GM03348 (cell line): Measurements from ENCODE around the gene TUBB.
"Not testable (repeated sequence)": the region's sequence is repeated elsewhere in the genome, so short reads cannot be mapped to it uniquely, and the experiment has no call there.

Experiments
- DNase-seq: peaks from one replicate; pipeline ENCODE4 v3.0.0; 2012; ENCODE audit warnings: low spot score

Gene TUBB

DNA sequence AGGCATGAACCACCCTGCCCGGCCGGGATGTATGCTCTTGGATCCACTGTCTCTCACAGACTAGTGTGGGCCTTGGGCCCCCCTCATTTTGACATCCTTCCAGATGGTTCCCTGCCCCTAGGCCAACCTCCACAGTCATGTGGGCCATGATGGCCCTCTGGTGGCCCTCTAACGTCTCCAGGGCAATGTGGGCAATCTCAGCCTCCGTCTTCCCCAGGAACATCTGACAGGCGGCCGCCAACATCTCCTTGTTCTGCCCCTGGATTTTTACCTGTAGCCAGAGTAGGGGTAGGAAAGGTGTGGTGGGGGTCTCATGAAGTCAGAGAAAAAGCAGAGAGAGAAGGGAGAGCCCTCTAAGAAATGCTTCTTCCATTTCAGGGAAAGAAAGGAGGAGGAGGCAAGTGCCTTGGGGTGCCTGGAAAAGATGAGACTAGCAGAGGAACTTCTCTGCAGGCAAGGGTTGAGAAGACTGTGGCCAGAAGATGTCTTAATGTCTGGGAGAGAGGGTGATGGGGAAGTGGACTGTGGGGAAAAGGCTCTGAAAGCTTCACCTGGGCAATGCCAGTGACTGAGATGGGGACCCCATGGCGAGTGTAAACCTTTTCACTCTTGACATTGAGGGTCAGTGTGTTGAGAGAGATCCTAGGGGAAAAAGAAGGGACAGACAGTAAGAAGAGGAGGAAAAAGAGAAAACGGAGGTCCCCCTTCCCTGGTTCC lies 21.1 kb downstream of the TUBB start:
- no peak for DNase-seq

GRCh38 chr6:30741789-30742315 lies 21.7 kb downstream of the TUBB start:
- peak; percentile 78 for DNase-seq

DNA sequence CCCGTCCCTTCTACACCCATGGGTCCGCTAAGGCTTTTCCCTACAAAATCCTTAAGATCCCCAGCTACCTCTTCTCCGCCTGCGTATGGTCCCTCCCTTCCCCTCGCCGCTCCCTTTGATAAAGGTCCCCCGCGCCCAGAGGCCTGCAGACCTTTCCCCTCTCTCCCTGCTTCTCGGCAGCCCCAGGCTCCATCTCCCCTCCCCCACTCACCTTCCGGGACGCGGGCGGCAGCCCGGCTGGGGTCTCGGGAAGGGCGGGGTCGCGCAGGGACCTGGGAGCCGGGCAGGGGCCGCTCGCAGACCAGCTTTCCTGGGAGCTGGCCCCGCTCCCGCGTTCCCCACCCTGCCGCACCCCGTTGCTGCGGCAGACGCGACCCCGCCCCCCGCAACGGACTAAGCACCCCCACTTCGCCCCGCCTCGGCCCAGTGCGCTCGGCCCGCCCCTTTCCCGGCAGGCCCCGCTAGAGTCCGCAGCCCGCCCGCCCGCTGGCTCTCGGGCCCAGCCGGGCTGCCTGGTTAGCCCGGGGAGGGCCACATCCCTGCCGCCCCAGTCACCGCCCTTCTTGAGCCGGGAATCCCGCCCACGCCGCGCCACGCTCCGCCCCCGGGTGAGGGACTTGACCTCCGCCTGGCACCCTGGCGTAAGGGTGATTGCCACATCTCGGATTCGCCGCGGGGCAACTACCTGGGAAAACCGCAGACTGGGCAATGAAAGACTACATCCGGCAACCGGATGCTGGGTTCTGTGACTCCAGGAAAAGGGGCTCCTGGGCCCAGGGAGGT lies 22.4 kb downstream of the TUBB start, which contains the start of gene FLOT1:
Gene FLOT1, minus strand, starts transcription at position 372 of the 783 bp plus-strand sequence. CDS start 498 bp downstream, outside the sequence.
- DNase-seq: peak; percentile 96

DNA sequence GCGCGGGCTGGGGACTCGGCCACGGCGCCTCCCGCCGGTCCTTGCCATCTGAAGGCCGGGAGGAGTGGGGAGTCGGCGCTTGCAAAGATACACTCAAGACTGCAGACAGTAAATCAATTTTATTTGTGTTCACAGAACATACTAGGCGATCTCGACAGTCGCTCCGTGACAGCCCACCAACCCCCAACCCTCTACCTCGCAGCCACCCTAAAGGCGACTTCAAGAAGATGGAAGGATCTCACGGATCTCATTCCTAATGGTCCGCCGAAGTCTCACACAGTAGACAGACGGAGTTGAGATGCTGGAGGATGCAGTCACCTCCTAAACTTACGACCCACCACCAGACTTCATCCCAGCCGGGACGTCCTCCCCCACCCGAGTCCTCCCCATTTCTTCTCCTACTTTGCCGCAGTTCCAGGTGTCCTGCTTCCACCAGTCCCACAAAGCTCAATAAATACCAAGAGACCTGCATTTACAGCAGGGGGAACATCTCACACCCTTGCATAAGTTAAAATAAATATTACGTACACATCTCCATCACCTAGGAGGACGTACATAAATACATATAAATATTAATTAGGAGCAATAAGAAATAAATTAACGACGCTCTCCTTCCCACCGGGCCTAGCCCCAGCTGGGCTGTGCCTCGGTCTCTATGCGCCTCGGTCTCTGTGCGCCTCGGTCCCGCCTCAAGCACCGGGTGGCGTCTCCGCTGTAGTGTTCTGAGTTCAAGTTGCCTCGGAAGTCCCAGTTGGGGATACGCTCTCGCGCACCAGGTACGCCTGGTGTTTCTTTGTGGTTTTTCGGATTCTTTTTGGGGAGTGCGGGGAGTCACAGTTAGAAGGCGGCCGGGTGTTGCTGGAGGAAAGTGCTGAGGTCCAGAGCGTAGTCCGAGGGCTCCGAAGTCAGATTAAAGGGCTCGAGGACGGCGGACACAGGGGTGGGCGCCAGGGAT lies 23.2 kb downstream of the TUBB start:
- DNase-seq: peak; percentile 31

GRCh38 chr6:30744054-30744805 lies 24.1 kb downstream of the TUBB start, which contains the start of gene IER3:
TSS of gene IER3 (minus strand) at chr6:30744547. CDS start at chr6:30744518, 29 bp downstream.
- peak; percentile 84 for DNase-seq

- DNase-seq: no peak
Observed at GRCh38 chr6:30747300-30747687, 27.1 kb downstream of the TUBB start.

GRCh38 chr6:30747902-30748769 lies 28.0 kb downstream of the TUBB start:
- DNase-seq: no peak

DNA sequence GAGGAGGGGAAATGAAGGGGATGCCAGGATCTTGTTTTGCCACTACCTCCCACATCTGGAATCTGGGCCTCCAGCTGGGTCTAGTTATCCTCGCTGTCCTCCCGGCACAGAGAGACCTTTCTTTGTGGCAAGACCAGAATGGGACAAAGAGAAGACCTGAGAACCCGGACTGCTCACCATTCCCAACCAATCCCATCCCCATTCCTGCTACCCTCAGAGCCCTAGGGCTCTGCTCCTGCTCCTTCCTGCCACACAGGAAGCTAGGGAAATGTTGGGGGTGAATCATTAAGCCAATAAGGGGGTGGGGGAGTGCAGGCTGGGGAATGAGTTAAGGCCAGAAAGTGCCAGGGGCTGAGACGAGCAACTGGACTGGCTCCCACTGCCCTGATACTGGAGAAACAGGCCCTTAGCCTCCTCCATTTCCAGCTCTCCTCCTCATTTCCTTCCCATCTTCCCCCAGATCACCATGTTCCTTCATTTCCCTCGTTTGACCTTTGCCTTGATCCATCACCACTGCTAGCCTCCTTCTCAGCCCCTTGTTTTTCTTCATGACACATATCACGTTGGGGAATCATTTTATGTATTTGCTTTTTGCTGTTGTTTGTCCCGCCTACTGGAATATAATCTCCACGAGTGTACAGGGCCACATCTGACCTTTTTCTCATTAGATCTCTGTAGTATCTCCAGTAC lies 28.8 kb downstream of the TUBB start:
- no peak for DNase-seq

- no peak for DNase-seq
Observed at GRCh38 chr6:30749554-30750378, 29.6 kb downstream of the TUBB start.

DNA sequence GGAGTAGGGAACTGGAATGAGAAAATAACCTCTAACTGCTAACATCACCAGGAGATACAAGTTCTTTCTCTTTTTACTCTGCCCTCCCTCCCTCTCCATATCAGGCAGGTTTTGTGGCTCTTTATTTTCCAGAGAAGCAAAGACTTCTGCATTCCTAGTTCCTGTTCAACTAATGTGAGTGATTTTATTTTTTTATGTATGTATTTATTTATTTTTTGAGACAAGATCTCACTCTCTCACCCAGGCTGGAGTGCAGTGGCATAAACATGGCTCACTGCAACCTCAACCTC lies 30.2 kb downstream of the TUBB start:
- DNase-seq: no peak

DNA sequence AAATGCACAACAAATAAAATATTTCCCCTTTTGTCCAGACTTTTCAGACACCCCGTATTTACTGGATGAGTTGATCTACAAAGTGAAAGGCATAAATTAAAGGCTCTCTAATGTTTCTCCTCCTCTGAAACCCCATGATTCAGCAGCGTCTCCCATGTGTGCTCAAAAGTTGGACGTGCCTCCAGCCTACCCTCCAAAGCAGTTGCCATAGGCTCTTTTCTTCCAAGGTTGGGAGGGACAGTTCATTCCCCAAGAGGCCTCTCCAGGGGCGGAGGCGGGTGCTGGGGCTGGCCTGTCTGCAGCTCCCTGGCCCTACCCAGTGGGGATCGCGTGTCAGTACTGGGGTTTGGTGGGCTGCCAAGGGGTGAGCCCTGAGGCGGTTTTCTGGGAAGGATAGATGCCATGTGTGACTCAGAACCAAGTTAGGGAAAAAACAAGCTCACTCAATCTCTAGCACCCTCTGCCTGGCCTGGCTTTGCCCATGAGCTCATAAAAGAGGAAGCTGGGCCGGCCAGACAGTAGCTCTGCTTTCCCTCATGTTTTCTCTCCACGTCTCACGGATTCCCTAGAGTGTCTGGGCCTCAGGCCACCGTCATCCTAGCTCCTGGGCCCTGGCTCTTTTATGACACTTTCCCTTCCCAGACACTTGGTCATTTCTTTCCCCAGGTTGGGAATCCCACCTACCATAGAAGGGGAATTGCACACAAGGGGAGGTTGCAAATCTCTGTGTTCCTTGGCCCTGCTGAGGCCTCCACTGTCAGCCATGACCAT lies 32.2 kb downstream of the TUBB start:
- peak; percentile 92 for DNase-seq

GRCh38 chr6:30754631-30755030 lies 34.5 kb downstream of the TUBB start:
- DNase-seq: peak; percentile 40

GRCh38 chr6:30756405-30757003 lies 36.4 kb downstream of the TUBB start:
- not testable (repeated sequence) for DNase-seq

- DNase-seq: no peak
Observed at GRCh38 chr6:30757261-30757904, 37.2 kb downstream of the TUBB start.

DNA sequence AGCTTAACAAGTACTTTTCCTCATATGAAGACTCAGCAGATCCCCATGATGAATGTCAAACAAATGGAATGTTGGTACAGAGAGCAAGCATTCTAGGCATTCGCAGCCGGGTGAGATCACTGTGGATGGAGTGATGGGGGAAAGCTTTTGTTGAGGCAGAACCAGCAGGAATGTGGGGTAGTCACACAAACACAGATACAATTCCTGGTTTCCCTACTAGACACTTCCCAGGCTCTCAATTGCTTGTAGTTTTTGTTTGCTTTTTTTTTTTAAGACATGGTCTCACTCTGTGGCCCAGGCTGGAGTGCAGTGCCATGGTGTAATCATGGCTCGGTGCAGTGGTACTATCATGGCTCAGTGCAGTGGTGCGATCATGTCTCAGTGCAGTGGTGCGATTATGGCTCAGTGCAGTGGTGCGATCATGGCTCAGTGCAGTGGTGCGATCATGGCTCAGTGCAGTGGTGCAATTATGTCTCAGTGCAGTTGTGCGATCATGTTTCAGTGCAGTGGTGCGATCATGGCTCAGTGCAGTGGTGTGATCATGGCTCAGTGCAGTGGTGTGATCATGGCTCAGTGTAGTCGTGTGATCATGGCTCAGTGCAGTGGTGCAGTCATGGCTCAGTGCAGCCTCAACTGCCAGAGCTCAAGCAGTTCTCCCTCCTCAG lies 39.6 kb downstream of the TUBB start:
- peak; percentile 90 for DNase-seq

GRCh38 chr6:30760549-30760948 lies 40.4 kb downstream of the TUBB start:
- no peak for DNase-seq
